A549 (cell line): ENCODE results near the gene PRRX2. TPM values are rescaled to one million over a fixed set of nuclear protein-coding genes. Genes with fewer than 3 reads are reported as not detected.
A peak's percentile ranks its signal among the peaks of the same experiment; 100 is the strongest.

Experiments
- ATAC-seq, 2 experiments: fragments of 200-7000 bp in 1 of 2; fragments of >200 bp in 1 of 2; cut with Nextera tagmentation in 1 of 2; cut with Tn5 transposase in 1 of 2; 3 replicates each; pipeline versions ENCODE4 v1.8.0 to v1.9.1; 2018 to 2020; ENCODE audit warnings: mild to moderate bottlenecking in 1 of 2, moderate library complexity in 1 of 2
- CTCF ChIA-PET: fragments of 300-600 bp; sonication (Branson Sonifier 250); formaldehyde crosslinking; extraction: SDS; loops from one replicate; lab custom pipeline; 2021; ENCODE audit warnings: antibody characterized with exemption, inconsistent platforms; lab: Yijun Ruan, JAX
- POLR2A ChIA-PET: fragments of 350-600 bp; formaldehyde crosslinking; extraction: SDS; loops from one replicate; lab custom pipeline; 2021; ENCODE audit warnings: antibody characterized with exemption, inconsistent platforms; lab: Yijun Ruan, JAX
- DNase-seq, 2 experiments: peaks; one replicate each; pipeline versions ENCODE4 v3.0.0 to v3.0.0-alpha.2; 2011 to 2016; ENCODE audit warnings: low read depth in 1 of 2, low spot score in 1 of 2
- FAIRE-seq: peaks from 2 replicates; lab custom pipeline; 2011; peaks lifted over from hg19 to GRCh38; lab: Jason Lieb, UNC
- H3K27ac ChIP-seq, 2 experiments: fragments of >200 bp; sonication (Bioruptor Twin); formaldehyde crosslinking; 3 replicates each; pipeline ENCODE4 v1.5.1; 2016 to 2017
- H3K4me1 ChIP-seq: fragments of >200 bp; sonication (Bioruptor Twin); formaldehyde crosslinking; 3 replicates; pipeline ENCODE4 v1.6.1; 2016
- H3K4me2 ChIP-seq: fragments of >200 bp; sonication (Bioruptor Twin); formaldehyde crosslinking; 3 replicates; pipeline ENCODE4 v1.6.1; 2016
- H3K4me3 ChIP-seq: fragments of >200 bp; sonication (Bioruptor Twin); formaldehyde crosslinking; 3 replicates; pipeline ENCODE4 v1.5.1; 2016
- H3K9me3 ChIP-seq: fragments of >200 bp; sonication (Bioruptor Twin); formaldehyde crosslinking; 3 replicates; pipeline ENCODE4 v1.6.1; 2016
- ATOH8 ChIP-seq: fragments of 250-450 bp; sonication (Bioruptor Pico); IDR thresholded peaks from 2 replicates; pipeline ENCODE4 v1.5.0; 2020; ENCODE audit warnings: low read depth, mild to moderate bottlenecking, moderate library complexity
- CHD2 ChIP-seq: fragments of 150-350 bp; IDR thresholded peaks from 2 replicates; pipeline ENCODE4 v1.6.1; 2014; ENCODE audit warnings: low read length; ENCODE audit not compliant: partially characterized antibody
- CTCF ChIP-seq: fragments of >200 bp; sonication (Bioruptor Twin); formaldehyde crosslinking; IDR thresholded peaks from 3 replicates; pipeline ENCODE4 v1.5.1; 2016
- EHF ChIP-seq: fragments of 250-450 bp; sonication (Bioruptor Pico); IDR thresholded peaks from 2 replicates; pipeline ENCODE4 v1.5.0; 2020; ENCODE audit warnings: mild to moderate bottlenecking
- FOSB ChIP-seq: fragments of 250-450 bp; sonication (Bioruptor Pico); IDR thresholded peaks from 2 replicates; pipeline ENCODE4 v1.5.0; 2020; ENCODE audit warnings: mild to moderate bottlenecking, moderate library complexity
- HOXB5 ChIP-seq: fragments of 250-450 bp; sonication (Bioruptor Pico); IDR thresholded peaks from 2 replicates; pipeline ENCODE4 v1.5.0; 2020; ENCODE audit warnings: mild to moderate bottlenecking, moderate library complexity
- JUN ChIP-seq, 2 experiments: fragments of >200 bp; sonication (Bioruptor Twin); formaldehyde crosslinking; IDR thresholded peaks; 2 replicates in 1 of 2; 3 replicates in 1 of 2; pipeline ENCODE4 v1.6.1; 2016 to 2017
- MAX ChIP-seq: IDR thresholded peaks from 2 replicates; pipeline ENCODE4 v1.6.1; 2012
- NFE2L2 ChIP-seq: fragments of 150-350 bp; conservative IDR thresholded peaks from 2 replicates; pipeline ENCODE4 v1.6.1; 2014; ENCODE audit warnings: low read length
- PHF8 ChIP-seq: fragments of 200-600 bp; sonication (generic); IDR thresholded peaks from 2 replicates; pipeline ENCODE4 v1.6.1; 2016; ENCODE audit warnings: low read depth, mild to moderate bottlenecking, antibody characterized with exemption, moderate library complexity, borderline replicate concordance
- RAD21 ChIP-seq, 2 experiments: fragments of >200 bp in 1 of 2; sonication (Bioruptor Twin) in 1 of 2; formaldehyde crosslinking in 1 of 2; IDR thresholded peaks in 1 of 2; conservative IDR thresholded peaks in 1 of 2; 2 replicates in 1 of 2; 3 replicates in 1 of 2; pipeline ENCODE4 v1.6.1; 2012 to 2018; ENCODE audit warnings: inconsistent platforms in 1 of 2
- RCOR1 ChIP-seq: fragments of 150-350 bp; IDR thresholded peaks from 2 replicates; pipeline ENCODE4 v1.6.1; 2014; ENCODE audit warnings: antibody characterized with exemption, low read length, low read depth
- REST ChIP-seq: fragments of 200-600 bp; sonication (generic); IDR thresholded peaks from 2 replicates; pipeline ENCODE4 v1.6.1; 2016; ENCODE audit warnings: antibody characterized with exemption, mild to moderate bottlenecking, moderate library complexity
- RFX5 ChIP-seq: fragments of 450-650 bp; IDR thresholded peaks from 2 replicates; pipeline ENCODE4 v1.7.1; 2014; ENCODE audit warnings: antibody characterized with exemption, mild to moderate bottlenecking, moderate library complexity
- SMC3 ChIP-seq: fragments of >200 bp; sonication (Bioruptor Twin); formaldehyde crosslinking; IDR thresholded peaks from 3 replicates; pipeline ENCODE4 v1.6.1; 2018; ENCODE audit warnings: inconsistent platforms
- WGBS: methylation state at CpG from one replicate; pipeline ENCODE4 v1.1.6; 2017; ENCODE audit errors: missing lambda C conversion rate; 5-methylcytosine and 5-hydroxymethylcytosine counted together
- polyA plus RNA-seq, 4 experiments: library from polyadenylated mRNA; depleted of rRNA in 3 of 4; stranded (reverse); fragments of >200 nt; fragmentation: RNase III in 1 of 4; extraction: RNeasy Plus Mini Kit Qiagen cat#74134 plus additional on column Dnase treatment in 1 of 4; gene quantifications; 2 replicates in 3 of 4; 3 replicates in 1 of 4; pipeline ENCODE4 v1.2.3, GENCODE V29; 2011 to 2017

Gene PRRX2
- polyA plus RNA-seq, 2 of the 4 experiments (the other 2 are of a cell fraction), result 0.90 to 2.7 TPM

- 39% methylated on average over 9 of the region's 10 CpGs for WGBS
- FAIRE-seq, result no peak
- Histone ChIP-seq H3K4me3 (no peak overlapping the region), H3K4me1 (no peaks in the 10 kb centered on the region), H3K9me3 (no peaks in the 10 kb centered on the region), H3K4me2 (no peak overlapping the region), H3K27ac (no peak overlapping the region)
- no peak for DNase-seq
- TF ChIP-seq RCOR1 (no peak), NFE2L2 (no peak), HOXB5 (CRISPR knock-in tag) (no peak), RFX5 (no peak), FOSB (CRISPR knock-in tag) (no peak), RAD21 (conservative IDR thresholded peaks at IDR 0.05 in 1 of 2, IDR thresholded peaks at IDR 0.05 in 1 of 2) (no peak)
- ChIA-PET POLR2A (interaction anchor here (0.5 to 0.9 kb wide), 4 partner anchors 12 to 79 kb away, joined by 3 to 4 read pairs (median 3); no protein-coding TSS in a partner anchor), CTCF (interaction anchor here (0.6 to 30.2 kb wide), 39 partner anchors 8 to 605 kb away, joined by 3 to 1179 read pairs (median 7); partner anchors contain the start of genes ASB6 and PTGES)
- no peak for ATAC-seq
Observed at GRCh38 chr9:129725795-129726251, 60.4 kb downstream of the PRRX2 start.

- DNase-seq, result peak; percentile 87 to 97
- ChIA-PET POLR2A (interaction anchor here (0.6 to 0.9 kb wide), 4 partner anchors 12 to 52 kb away, joined by 3 read pairs; partner anchors contain the start of gene PTGES), CTCF (interaction anchor here (0.6 to 30.2 kb wide), 48 partner anchors 9 to 608 kb away, joined by 3 to 1179 read pairs (median 5); partner anchors contain the start of genes ASB6 and PTGES)
- Histone ChIP-seq H3K27ac (peak overlapping the region in 1 of 2 experiments; percentile 73; a peak in 3 of 6 replicates), H3K4me1 (no peaks in the 10 kb centered on the region), H3K4me3 (no peak overlapping the region), H3K4me2 (peak overlapping the region; percentile 52), H3K9me3 (no peaks in the 10 kb centered on the region)
- peak; percentile 91 to 97 for ATAC-seq
- no peak for FAIRE-seq
- TF ChIP-seq ATOH8 (CRISPR knock-in tag), result no peak
- peak; percentile 49; the same call in 1 of the 2 replicates for TF ChIP-seq MAX
- TF ChIP-seq CTCF, result peak; percentile 93
- TF ChIP-seq SMC3, result peak; percentile 94
- TF ChIP-seq RAD21 (conservative IDR thresholded peaks at IDR 0.05 in 1 of 2, IDR thresholded peaks at IDR 0.05 in 1 of 2), result peak; percentile 87 to 91
- no peak for TF ChIP-seq PHF8
- no peak for TF ChIP-seq EHF (CRISPR knock-in tag)
- TF ChIP-seq REST, result peak; percentile 26; the same call in 1 of the 2 replicates
- TF ChIP-seq JUN (IDR thresholded peaks at IDR 0.05), result 0 out of 5 replicates have a peak, but pooled peaks of 1 of the 2 experiments have one; percentile 18
- TF ChIP-seq CHD2, result peak; percentile 60
- 12% methylated on average over 23 of the region's 23 CpGs for WGBS
Observed at GRCh38 chr9:129726322-129727160, 61.1 kb downstream of the PRRX2 start.
